Ovary (tissue), 3 donors: ENCODE results near the gene TSHZ2.

Experiments used
- CTCF ChIP-seq, 3 donors: fragments of 450-650 bp in 2 of 3; fragments of 200-600 bp in 1 of 3; IDR thresholded peaks; one replicate each; pipeline versions ENCODE4 v1.5.1 to v1.8.0; 2016 to 2022; ENCODE audit warnings: antibody characterized with exemption in 3 of 3, mild to moderate bottlenecking in 1 of 3
- EP300 ChIP-seq: sonication (generic); formaldehyde crosslinking; IDR thresholded peaks from one replicate; pipeline ENCODE4 v1.6.1; 2017; ENCODE audit warnings: antibody characterized with exemption
- donor health status: DM: no; HTN: no; CAD: no.

GRCh38 chr20:53299831-53300230 is 327.7 kb downstream of the TSHZ2 start:
- TF ChIP-seq CTCF (IDR thresholded peaks at IDR 0.05) (no peak), EP300 (no peak)
